ENCODE data around the gene SPANXB1.
"Not testable (repeated sequence)": the region's sequence is repeated elsewhere in the genome, so short reads cannot be mapped to it uniquely, and the experiment has no call there.

SPANXB1 gene, protein sequence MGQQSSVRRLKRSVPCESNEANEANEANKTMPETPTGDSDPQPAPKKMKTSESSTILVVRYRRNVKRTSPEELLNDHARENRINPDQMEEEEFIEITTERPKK

DNA sequence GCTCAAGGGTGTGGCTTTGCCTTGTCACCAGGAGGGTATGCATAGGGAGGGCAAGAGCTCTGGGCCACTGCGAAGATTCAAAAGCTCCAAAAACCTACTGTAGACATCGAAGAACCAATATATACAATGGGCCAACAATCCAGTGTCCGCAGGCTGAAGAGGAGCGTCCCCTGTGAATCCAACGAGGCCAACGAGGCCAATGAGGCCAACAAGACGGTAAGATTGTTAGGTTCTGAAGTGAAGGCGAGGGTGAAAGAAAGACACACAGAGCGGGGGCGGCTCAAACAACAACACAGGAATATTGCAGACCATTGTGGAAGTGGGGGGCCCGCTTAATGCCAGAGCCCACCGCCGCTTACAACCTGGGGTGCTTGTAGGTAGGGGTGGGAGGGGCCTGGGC lies at the start of gene SPANXB1:
Gene SPANXB1 (plus strand): TSS at position 27 of the 400 bp plus-strand sequence. CDS start 100 bp downstream, at position 127.
- not testable (repeated sequence) for DNase-seq

DNA sequence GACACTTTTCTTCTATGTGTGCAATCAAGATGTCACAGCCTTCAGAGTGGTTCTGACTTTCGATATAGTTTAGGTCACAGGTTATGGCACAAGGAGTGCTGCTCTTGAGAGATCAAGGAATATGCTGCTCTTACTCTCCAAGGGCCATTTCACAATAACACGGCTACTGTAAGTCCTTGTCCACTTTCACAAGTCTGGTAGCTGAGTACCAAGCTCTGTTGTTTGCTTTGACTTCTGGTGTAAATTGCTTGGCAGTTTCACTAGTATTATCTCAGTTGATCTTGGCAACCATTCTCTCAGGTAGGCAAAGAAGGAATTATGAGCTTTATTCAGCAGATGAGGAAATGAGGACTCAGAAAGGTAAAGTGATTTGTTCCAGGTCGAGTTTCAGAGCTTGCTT lies 35.4 kb upstream of the SPANXB1 start:
- no peak for DNase-seq

DNA sequence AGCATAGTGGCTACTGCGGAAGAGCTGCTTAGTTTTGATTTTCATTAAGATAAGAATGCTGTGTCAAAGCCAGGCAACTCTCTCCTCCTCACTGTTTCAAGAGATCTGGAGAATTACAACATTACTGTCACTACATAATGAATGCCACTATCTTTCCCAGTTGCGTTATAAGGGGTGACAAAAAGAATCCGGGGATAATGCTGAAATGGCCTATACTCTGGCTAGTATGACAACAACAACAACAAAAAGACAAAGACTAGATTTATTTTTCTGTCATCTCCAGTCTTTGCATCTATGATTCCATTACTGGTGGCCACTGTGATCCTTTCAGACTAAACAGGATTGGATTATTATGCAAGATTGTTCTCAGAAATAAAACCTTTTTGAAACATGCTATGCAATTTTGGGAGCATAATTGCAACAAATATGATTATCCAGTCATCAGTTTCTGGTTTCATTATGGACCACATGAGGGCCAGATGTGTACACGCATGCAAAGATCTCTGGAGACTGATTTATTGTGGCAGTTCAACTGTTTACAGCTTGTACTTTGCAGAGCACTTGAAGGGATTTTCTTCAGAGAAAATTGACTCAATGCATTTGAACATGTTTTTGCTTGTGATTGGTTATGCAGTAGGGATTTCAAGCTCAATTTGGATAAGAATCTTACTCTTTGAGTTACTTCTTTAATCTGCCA lies 31.1 kb upstream of the SPANXB1 start:
- no peak for DNase-seq

DNA sequence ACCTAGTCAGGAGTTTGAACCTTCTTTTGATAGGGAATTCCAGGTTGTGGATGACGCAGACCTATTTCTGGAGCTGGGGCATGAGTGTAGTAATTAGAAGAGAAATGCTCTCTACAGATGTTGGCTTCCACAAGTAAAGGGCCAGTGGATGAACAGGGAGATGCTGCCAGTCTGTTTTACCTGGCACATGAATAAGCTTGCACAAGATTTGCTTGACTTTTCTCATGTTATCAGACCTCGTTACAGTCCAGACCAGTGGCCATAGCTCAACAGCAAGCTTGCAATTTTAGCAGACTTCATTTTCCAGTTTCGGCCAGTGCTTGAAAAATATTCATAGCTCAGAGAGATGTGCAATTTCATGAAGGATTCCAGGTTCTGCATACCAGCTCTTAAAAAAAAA lies 26.9 kb upstream of the SPANXB1 start:
- no peak for DNase-seq

DNA sequence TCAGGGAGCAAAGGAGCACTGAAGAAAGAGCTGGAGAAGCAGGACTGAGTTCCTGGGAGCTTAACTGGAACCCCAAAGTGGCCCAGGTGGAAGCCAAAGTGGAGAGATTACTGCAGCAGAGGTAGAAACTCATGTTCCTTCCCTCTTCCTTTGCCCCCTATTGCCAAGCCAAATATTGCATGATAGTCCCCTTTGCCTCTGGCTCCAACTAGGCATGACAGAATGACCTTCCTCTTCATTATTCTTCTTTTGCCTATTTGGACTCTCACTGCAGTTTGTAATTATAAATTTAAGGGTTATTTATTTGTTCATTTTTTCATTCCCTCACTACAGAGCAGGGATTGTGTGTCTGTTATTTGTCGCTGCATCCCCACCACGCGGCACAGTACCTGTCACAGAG lies 22.1 kb upstream of the SPANXB1 start:
- no peak for DNase-seq

DNA sequence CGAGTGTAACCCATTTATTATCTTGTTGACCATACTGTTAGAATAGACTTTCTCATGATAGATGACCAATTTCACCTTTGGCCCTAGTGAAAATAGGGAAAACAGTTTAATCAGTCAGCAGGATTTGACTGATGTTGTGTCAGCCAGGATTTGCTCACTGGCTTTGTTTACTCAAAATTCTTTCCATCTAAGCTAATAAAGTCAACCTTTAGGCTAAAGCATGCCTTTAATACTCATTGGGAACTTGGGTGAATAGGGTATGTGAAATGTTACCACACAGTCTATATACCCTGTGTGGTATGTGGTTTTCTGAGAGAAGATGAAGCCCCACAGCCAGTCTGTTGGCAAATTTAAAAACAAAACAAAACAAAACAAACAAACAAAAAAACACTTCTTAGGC lies 18.7 kb upstream of the SPANXB1 start:
- DNase-seq: no peak

DNA sequence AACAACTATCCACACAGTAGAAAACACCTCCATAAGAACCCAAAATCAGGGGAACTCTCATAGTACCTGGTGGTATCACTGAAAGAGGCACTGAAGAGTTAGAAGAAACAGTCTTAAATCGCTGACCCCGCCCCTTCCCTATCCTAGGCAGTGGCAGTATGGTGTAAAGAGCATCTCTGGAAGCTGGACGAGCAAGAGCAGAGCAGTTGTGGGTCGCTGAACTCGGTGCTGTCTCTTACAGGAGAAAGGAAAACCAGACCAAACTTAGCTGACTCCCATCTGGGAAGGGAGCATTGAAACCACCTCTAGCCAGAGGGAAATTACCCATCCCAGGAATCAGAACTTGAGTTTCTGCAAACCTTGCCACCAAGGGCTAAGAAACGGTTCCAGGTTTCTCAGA lies 2.8 kb downstream of the SPANXB1 start:
- DNase-seq: not testable (repeated sequence)

DNA sequence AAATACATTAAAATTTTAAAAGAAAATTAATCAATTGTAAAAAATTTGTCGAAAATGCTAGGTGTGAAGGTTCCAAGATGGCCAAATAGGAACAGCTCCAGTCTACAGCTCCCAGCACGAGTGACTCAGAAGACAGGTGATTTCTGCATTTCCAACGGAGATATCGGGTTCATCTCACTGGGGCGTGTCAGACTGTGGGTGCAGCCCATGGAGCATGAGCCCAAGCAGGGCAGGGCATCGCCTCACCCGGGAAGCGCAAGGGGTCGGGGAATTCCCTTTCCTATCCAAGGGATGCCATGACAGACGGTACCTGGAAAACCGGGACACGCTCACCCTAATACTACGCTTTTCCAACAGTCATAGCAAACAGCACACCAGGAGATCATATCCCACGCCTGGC lies 41.9 kb downstream of the SPANXB1 start:
- DNase-seq: not testable (repeated sequence)

DNA sequence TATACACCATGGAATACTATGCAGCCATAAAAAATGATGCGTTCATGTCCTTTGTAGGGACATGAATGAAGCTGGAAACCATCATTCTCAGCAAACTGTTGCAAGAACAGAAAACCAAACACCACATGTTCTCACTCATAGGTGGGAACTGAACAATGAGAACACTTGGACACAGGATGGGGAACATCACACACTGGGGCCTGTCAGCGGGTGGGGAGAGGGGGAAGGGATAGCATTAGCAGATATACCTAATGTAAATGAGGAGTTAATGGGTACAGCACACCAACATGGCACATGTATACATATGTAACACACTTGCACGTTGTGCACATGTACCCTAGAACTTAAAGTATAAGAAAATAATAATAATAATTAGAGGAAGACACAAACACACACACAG lies 47.5 kb downstream of the SPANXB1 start:
- DNase-seq: not testable (repeated sequence)

DNA sequence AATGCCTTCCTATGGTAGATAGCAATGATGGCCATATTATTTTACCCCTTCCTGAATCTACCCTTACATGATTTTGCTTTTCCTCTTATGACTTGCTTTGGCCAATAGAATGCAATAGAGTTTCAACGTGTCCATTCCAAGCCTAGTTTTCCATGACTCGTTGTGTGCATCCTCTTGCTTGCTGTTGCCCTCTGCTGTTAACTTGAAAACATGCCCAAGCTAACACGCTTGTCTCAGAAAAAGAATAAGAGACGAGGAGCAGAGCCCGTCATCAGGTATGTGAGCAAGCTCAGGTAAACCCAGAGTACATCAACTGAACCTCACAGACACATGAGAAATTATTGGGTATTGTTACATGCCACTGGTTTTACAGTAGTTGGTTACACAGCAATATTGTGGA lies 49.7 kb downstream of the SPANXB1 start:
- DNase-seq: not testable (repeated sequence)

All from GDM1 (cell line).